GM23248 (cell line): ENCODE measurements around the gene MSL3B.

Experiments
- DNase-seq: peaks from one replicate; pipeline ENCODE4 v3.0.0-alpha.2; 2015
- H2AFZ ChIP-seq: fragments of 200-600 bp; sonication (generic); 2 replicates; pipeline ENCODE4 v1.6.1; 2016; ENCODE audit warnings: antibody characterized with exemption
- H3F3A ChIP-seq: fragments of 200-600 bp; sonication (generic); 2 replicates; pipeline ENCODE4 v1.6.1; 2016; ENCODE audit warnings: mild to moderate bottlenecking, antibody characterized with exemption, mixed run types; ENCODE audit not compliant: insufficient read depth
- H3K27ac ChIP-seq: fragments of 200-600 bp; sonication (generic); 2 replicates; pipeline ENCODE4 v1.5.1; 2016; ENCODE audit warnings: mild to moderate bottlenecking
- H3K27me3 ChIP-seq: fragments of 200-600 bp; sonication (generic); replicated peaks from 2 replicates; pipeline ENCODE4 v1.6.1; 2016; ENCODE audit warnings: mild to moderate bottlenecking; ENCODE audit not compliant: insufficient read depth
- H3K36me3 ChIP-seq: fragments of 200-600 bp; sonication (generic); 2 replicates; pipeline ENCODE4 v1.6.1; 2016; ENCODE audit warnings: low read depth, mild to moderate bottlenecking
- H3K4me1 ChIP-seq: fragments of 200-600 bp; sonication (generic); 2 replicates; pipeline ENCODE4 v1.6.1; 2016; ENCODE audit warnings: mild to moderate bottlenecking; ENCODE audit not compliant: insufficient read depth
- H3K4me2 ChIP-seq: fragments of 200-600 bp; sonication (generic); one replicate; pipeline ENCODE4 v1.6.1; 2016; ENCODE audit warnings: mild to moderate bottlenecking; ENCODE audit not compliant: unreplicated experiment
- H3K4me3 ChIP-seq: fragments of 200-600 bp; sonication (generic); 2 replicates; pipeline ENCODE4 v1.5.1; 2016; ENCODE audit warnings: mild to moderate bottlenecking
- H3K79me2 ChIP-seq: fragments of 200-600 bp; sonication (generic); 2 replicates; pipeline ENCODE4 v1.6.1; 2016; ENCODE audit warnings: mild to moderate bottlenecking; ENCODE audit not compliant: insufficient read depth
- H3K9ac ChIP-seq: fragments of 200-600 bp; sonication (generic); 2 replicates; pipeline ENCODE4 v1.6.1; 2016; ENCODE audit warnings: mild to moderate bottlenecking
- H3K9me2 ChIP-seq: fragments of 200-600 bp; sonication (generic); 2 replicates; pipeline ENCODE4 v1.6.1; 2016; ENCODE audit warnings: mixed run types, mild to moderate bottlenecking, moderate library complexity; ENCODE audit not compliant: insufficient read depth
- H3K9me3 ChIP-seq: fragments of 200-600 bp; sonication (generic); one replicate; pipeline ENCODE4 v1.6.1; 2017; ENCODE audit warnings: low read depth
- H4K20me1 ChIP-seq: fragments of 200-600 bp; sonication (generic); 2 replicates; pipeline ENCODE4 v1.6.0; 2016; ENCODE audit not compliant: insufficient read depth
- EZH2 ChIP-seq: fragments of 200-600 bp; sonication (generic); IDR thresholded peaks from 2 replicates; pipeline ENCODE4 v1.6.1; 2018; ENCODE audit warnings: antibody characterized with exemption, mild to moderate bottlenecking; ENCODE audit not compliant: insufficient read depth, poor library complexity, severe bottlenecking
- EZH2phosphoT487 ChIP-seq: fragments of 200-600 bp; sonication (generic); IDR thresholded peaks from 2 replicates; pipeline ENCODE4 v1.6.1; 2018; ENCODE audit warnings: antibody characterized with exemption, moderate library complexity, mild to moderate bottlenecking, low read depth; ENCODE audit not compliant: insufficient read depth
- WGBS, 2 experiments: methylation state at CpG; one replicate each; pipeline ENCODE4 v1.1.6; 2015 to 2017; ENCODE audit warnings: low lambda C conversion rate in 2 of 2, low coverage in 1 of 2; ENCODE audit errors: missing lambda C conversion rate in 2 of 2; 5-methylcytosine and 5-hydroxymethylcytosine counted together
- in situ Hi-C: fragments of 300-500 bp; cut with MboI; formaldehyde crosslinking; loops from 2 replicates; pipeline ENCODE4 v1.15.0; 2020

The MSL3B gene

DNA sequence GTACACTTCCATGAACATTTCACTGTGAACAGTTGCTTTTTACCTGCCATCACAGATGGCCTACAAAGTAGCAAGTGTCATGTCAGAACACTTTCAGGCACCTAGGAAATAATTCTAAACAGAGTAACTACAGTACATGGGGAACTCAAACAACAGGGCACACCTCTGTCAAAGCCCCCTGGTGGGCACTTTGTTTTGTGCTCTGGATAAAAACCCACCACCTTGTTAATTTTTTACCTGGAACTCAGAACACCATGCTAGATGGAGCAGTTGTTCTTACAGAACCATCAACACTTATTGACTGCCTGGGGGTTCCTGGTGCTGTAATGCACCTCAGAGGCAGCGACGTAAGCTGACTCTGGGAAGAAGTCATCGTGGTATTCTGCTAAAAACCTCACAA is 2.3 kb downstream of the MSL3B start:
- no peak overlapping the region for H2AFZ ChIP-seq
- DNase-seq: no peak
- H3K79me2 ChIP-seq: no peaks in the 10 kb centered on the region
- no peaks in the 10 kb centered on the region for H3K9me2 ChIP-seq
- TF ChIP-seq EZH2phosphoT487 (no peak), EZH2 (no peak)
- H3K36me3 ChIP-seq: no peaks in the 10 kb centered on the region
- no peak overlapping the region for H3K27ac ChIP-seq
- no peaks in the 10 kb centered on the region for H4K20me1 ChIP-seq
- WGBS, 2 experiments: 97 to 100% methylated on average over 3 of the region's 3 CpGs
- no peaks in the 10 kb centered on the region for H3F3A ChIP-seq
- no peak overlapping the region for H3K4me2 ChIP-seq
- in situ Hi-C loops: no loop called here
- no peaks in the 10 kb centered on the region for H3K4me1 ChIP-seq
- no peaks in the 10 kb centered on the region for H3K27me3 ChIP-seq
- H3K9ac ChIP-seq: no peak overlapping the region
- H3K9me3 ChIP-seq: no peaks in the 10 kb centered on the region
- H3K4me3 ChIP-seq: no peak overlapping the region

DNA sequence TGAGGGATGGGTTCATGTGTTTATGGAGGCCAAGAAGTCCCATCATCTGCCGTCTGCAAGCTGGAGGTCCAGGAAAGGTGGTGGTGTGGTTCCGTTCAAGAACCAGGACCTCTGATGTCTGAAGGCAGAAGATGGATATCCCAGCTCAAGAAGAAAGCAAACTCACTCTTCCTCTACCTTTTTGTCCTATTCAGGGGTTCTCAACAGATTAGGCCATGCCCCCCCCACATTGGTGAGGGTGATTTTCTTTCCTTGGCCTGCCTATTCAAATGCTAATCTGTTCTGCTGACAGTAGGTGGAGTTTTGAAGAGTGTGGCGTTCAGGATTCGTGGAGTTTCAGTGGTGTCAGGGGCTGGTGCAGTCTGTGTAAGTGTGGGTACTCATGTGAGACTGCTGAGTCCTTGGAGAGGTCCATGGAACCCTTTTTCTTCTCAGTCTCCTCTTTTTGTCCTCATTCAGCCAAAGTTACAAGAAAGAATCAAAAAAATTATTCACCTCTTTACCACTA is 5.9 kb downstream of the MSL3B start:
- in situ Hi-C loops: no loop called here
- no peaks in the 10 kb centered on the region for H3K27me3 ChIP-seq

DNA sequence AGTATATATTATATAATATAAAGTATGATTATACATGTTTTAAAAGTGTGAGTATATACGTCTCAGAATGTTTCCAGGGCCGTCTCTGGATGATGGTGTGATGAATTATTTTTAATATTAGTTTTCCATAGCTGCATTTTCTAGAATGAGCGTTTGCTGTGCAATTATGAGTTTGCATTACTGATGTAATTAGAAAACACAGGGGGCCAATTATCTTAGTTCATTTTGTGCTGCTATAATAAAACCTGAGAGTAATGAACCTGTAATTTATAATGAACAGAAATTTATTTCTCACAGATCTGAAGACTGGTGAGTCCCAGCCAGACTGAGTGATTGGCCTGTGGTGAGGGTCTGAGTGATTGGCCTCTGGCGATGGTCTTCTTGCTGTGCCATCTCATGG is 9.9 kb downstream of the MSL3B start:
- Histone ChIP-seq H3K36me3 (no peaks in the 10 kb centered on the region), H2AFZ (no peak overlapping the region), H3K79me2 (peaks cover 10% of the 10 kb centered on the region), H3K4me3 (no peak overlapping the region), H3K9me2 (no peaks in the 10 kb centered on the region), H3K9ac (no peak overlapping the region), H3K4me2 (no peak overlapping the region), H4K20me1 (no peaks in the 10 kb centered on the region), H3K27me3 (no peaks in the 10 kb centered on the region), H3F3A (peaks cover 5% of the 10 kb centered on the region; the same call in 1 of the 2 replicates), H3K9me3 (no peaks in the 10 kb centered on the region), H3K4me1 (peaks cover 3% of the 10 kb centered on the region; the same call in 1 of the 2 replicates), H3K27ac (no peak overlapping the region)
- no peak for DNase-seq
- in situ Hi-C loops: no loop called here
- 55 to 64% methylated on average over 4 of the region's 4 CpGs for WGBS, 2 experiments
- TF ChIP-seq EZH2phosphoT487 (no peak), EZH2 (no peak)

More for the DNA sequence above, 5.9 kb downstream of the MSL3B start:
- Histone ChIP-seq H3K4me3 (no peak overlapping the region), H3K9me2 (no peaks in the 10 kb centered on the region), H3K79me2 (no peaks in the 10 kb centered on the region), H3K36me3 (no peaks in the 10 kb centered on the region), H3K4me1 (no peaks in the 10 kb centered on the region), H3K9ac (no peak overlapping the region), H2AFZ (no peak overlapping the region), H3F3A (no peaks in the 10 kb centered on the region), H4K20me1 (no peaks in the 10 kb centered on the region), H3K27ac (no peak overlapping the region), H3K9me3 (no peaks in the 10 kb centered on the region), H3K4me2 (no peak overlapping the region)
- no peak for DNase-seq
- WGBS, 2 experiments: 76 to 79% methylated on average over 4 of the region's 4 CpGs
- TF ChIP-seq EZH2 (no peak), EZH2phosphoT487 (no peak)

DNA sequence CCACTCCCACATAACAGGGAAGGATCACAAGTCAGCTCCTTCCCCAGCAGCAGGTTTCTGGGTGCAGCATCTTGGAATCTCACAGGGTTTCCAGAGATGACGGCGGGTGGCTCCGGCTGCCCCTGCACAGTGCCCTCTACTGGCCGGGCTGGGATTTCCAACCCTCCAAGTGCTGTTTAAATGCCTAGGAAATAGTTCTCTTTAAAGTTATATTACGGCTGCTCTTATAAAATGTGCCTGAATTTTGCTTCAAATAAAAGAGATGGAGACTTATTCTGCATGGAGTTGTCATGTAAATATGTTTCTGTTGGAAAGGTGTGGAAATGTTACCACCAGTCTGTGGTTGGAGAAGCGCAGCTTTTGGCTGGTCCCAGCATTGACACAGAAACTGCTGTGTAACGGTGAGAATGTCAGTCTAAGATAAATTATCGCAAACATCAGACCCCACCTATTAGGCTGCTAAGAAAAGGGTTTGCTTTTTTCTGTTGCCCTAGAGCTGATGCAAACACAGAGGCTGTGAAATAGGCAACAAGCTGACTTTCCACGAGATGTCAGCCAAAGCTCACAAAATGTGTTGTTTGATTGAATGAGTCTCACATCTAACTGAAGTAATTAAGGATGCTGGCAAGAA is 10.6 kb downstream of the MSL3B start:
- H3F3A ChIP-seq: peaks cover 5% of the 10 kb centered on the region; the same call in 1 of the 2 replicates
- H3K4me1 ChIP-seq: peaks cover 9% of the 10 kb centered on the region; the same call in 1 of the 2 replicates
- H3K27me3 ChIP-seq: no peaks in the 10 kb centered on the region
- no peak overlapping the region for H3K9ac ChIP-seq
- H3K79me2 ChIP-seq: peaks cover 17% of the 10 kb centered on the region
- no peaks in the 10 kb centered on the region for H3K36me3 ChIP-seq
- no peak overlapping the region for H3K27ac ChIP-seq
- H3K4me3 ChIP-seq: no peak overlapping the region
- H4K20me1 ChIP-seq: no peaks in the 10 kb centered on the region
- no peaks in the 10 kb centered on the region for H3K9me3 ChIP-seq
- H3K9me2 ChIP-seq: no peaks in the 10 kb centered on the region
- in situ Hi-C loops: no loop called here
- H3K4me2 ChIP-seq: no peak overlapping the region
- peak; percentile 54 for DNase-seq
- TF ChIP-seq EZH2phosphoT487: no peak
- TF ChIP-seq EZH2: no peak
- no peak overlapping the region; the same call in 1 of the 2 replicates for H2AFZ ChIP-seq
- 43 to 45% methylated on average over 9 of the region's 9 CpGs for WGBS, 2 experiments
